ENCODE measurements around the gene MRPL12. TPM values are rescaled to one million over a fixed set of nuclear protein-coding genes. Genes with fewer than 3 reads are reported as not detected.

The MRPL12 gene
- total RNA-seq, 1 experiment from 2014 or later, result 108 TPM

GRCh38 chr17:81716674-81716996, 13.5 kb downstream of the MRPL12 start:
- Histone ChIP-seq H3K4me2 (ENCODE audit: low read length) (no peak overlapping the region), H3K4me1 (ENCODE audit: insufficient read depth, low read length) (peaks cover 24% of the 10 kb centered on the region), H3K27ac (ENCODE audit: low read length) (no peak overlapping the region), H3K36me3 (ENCODE audit: low read depth, low read length) (peaks cover 6% of the 10 kb centered on the region; the same call in 1 of the 2 replicates), H3K79me2 (ENCODE audit: low read length) (peaks cover 33% of the 10 kb centered on the region), H4K20me1 (ENCODE audit: low read length) (no peaks in the 10 kb centered on the region), H3K9me3 (ENCODE audit: low read length) (no peaks in the 10 kb centered on the region), H3K9me2 (replicated peaks; ENCODE audit: low read length) (no peaks in the 10 kb centered on the region), H3K9ac (ENCODE audit: low read length) (no peak overlapping the region), H3K27me3 (ENCODE audit: low read length) (no peaks in the 10 kb centered on the region), H2AFZ (ENCODE audit: low read length) (no peak overlapping the region), H3K4me3 (ENCODE audit: low read length) (no peak overlapping the region), H3F3A (ENCODE audit: low read length, unreplicated experiment) (no peaks in the 10 kb centered on the region)
- no peak for ATAC-seq
- intact Hi-C loops (cut with micrococcal nuclease), result no loop called here
- CTCF ChIA-PET, result no interaction called here
- TF ChIP-seq, protein P1, sequence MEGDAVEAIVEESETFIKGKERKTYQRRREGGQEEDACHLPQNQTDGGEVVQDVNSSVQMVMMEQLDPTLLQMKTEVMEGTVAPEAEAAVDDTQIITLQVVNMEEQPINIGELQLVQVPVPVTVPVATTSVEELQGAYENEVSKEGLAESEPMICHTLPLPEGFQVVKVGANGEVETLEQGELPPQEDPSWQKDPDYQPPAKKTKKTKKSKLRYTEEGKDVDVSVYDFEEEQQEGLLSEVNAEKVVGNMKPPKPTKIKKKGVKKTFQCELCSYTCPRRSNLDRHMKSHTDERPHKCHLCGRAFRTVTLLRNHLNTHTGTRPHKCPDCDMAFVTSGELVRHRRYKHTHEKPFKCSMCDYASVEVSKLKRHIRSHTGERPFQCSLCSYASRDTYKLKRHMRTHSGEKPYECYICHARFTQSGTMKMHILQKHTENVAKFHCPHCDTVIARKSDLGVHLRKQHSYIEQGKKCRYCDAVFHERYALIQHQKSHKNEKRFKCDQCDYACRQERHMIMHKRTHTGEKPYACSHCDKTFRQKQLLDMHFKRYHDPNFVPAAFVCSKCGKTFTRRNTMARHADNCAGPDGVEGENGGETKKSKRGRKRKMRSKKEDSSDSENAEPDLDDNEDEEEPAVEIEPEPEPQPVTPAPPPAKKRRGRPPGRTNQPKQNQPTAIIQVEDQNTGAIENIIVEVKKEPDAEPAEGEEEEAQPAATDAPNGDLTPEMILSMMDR (conservative IDR thresholded peaks at IDR 0.05; ENCODE audit: low read depth, low read length), result no peak
- TF ChIP-seq EZH2 (IDR thresholded peaks at IDR 0.05; ENCODE audit: low read length, unreplicated experiment) (no peak), EZH2phosphoT487 (IDR thresholded peaks at IDR 0.05; ENCODE audit: borderline replicate concordance, low read length) (no peak)
- no peak for DNase-seq
- POLR2A ChIA-PET (ENCODE audit: unreplicated experiment), result no interaction called here
- BruUV-seq (replicated peaks), result no TSS peak

DNA sequence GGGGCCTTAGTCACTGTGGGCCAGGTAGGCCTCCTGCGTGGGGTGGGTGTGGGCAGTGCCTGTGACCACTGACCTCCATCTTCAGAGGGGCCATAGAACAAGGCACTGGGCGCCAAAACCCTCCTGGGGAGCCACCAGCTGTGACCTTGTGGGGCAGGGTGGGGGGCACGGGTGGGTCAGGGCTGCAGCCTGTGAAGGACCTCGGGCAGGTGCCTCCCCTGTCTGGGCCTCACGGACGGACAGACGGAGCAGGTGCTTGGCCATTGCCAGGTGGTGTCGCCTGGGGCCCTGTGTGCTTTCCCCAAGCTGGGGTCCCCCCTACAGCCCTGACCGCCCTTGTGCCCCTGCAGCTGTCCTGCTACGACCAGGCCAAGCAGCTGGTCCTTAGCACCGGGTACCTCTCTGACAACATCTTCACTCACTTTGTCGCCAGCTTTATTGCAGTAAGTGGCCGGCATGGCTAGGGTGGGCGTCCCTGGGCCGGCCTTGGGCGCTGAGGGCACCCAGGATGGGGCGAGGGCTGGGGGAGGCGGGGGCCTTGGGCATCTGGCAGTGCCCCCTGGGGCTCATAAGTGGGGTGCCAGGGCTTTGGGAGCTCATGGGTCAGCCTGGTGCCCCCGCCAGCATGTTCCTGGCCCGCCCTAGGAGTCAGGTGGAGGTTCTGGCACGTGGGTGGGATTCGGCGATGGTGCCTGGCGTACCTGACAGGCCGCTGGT, 14.0 kb downstream of the MRPL12 start:
- Histone ChIP-seq H3K9me2 (replicated peaks; ENCODE audit: low read length) (no peaks in the 10 kb centered on the region), H3F3A (ENCODE audit: low read length, unreplicated experiment) (no peaks in the 10 kb centered on the region), H3K36me3 (ENCODE audit: low read depth, low read length) (peaks cover 6% of the 10 kb centered on the region; the same call in 1 of the 2 replicates), H3K27ac (ENCODE audit: low read length) (no peak overlapping the region), H3K27me3 (ENCODE audit: low read length) (no peaks in the 10 kb centered on the region), H3K4me1 (ENCODE audit: insufficient read depth, low read length) (peaks cover 29% of the 10 kb centered on the region), H3K79me2 (ENCODE audit: low read length) (peaks cover 33% of the 10 kb centered on the region), H3K9ac (ENCODE audit: low read length) (no peak overlapping the region), H2AFZ (ENCODE audit: low read length) (no peak overlapping the region), H4K20me1 (ENCODE audit: low read length) (no peaks in the 10 kb centered on the region), H3K4me2 (ENCODE audit: low read length) (no peak overlapping the region), H3K4me3 (ENCODE audit: low read length) (no peak overlapping the region), H3K9me3 (ENCODE audit: low read length) (no peaks in the 10 kb centered on the region)
- intact Hi-C loops (cut with micrococcal nuclease), result no loop called here
- POLR2A ChIA-PET (ENCODE audit: unreplicated experiment), result no interaction called here
- TF ChIP-seq, protein P1 (conservative IDR thresholded peaks at IDR 0.05; ENCODE audit: low read depth, low read length), result no peak
- TF ChIP-seq EZH2 (IDR thresholded peaks at IDR 0.05; ENCODE audit: low read length, unreplicated experiment) (no peak), EZH2phosphoT487 (IDR thresholded peaks at IDR 0.05; ENCODE audit: borderline replicate concordance, low read length) (no peak)
- DNase-seq (no peak), ATAC-seq (no peak)
- BruUV-seq (replicated peaks), result no TSS peak
- CTCF ChIA-PET, result no interaction called here

DNA sequence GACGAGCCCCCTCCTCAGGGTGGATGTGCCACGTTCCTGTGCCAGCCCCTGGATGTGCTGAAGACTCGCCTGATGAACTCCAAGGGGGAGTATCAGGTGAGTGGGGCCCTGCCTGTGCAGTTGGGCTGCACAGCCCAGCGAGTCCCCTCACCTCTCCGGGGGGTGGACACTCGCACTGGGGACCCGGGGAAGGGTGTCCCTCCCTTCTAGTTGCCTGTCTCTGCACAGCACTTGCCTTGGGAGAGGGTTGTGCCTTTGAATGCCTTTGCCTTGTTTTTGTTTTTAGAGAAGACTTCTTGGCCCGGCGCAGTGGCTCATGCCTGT, 14.6 kb downstream of the MRPL12 start:
- no TSS peak for BruUV-seq (replicated peaks)

More for the DNA sequence above, 14.6 kb downstream of the MRPL12 start:
- ChIA-PET CTCF (no interaction called here), POLR2A (ENCODE audit: unreplicated experiment) (no interaction called here)
- no peaks in the 10 kb centered on the region for H3K9me2 ChIP-seq (replicated peaks; ENCODE audit: low read length)
- no peak for TF ChIP-seq EZH2phosphoT487 (IDR thresholded peaks at IDR 0.05; ENCODE audit: borderline replicate concordance, low read length)
- peaks cover 28% of the 10 kb centered on the region for H3K79me2 ChIP-seq (ENCODE audit: low read length)
- no peak overlapping the region for H3K9ac ChIP-seq (ENCODE audit: low read length)
- H3F3A ChIP-seq (ENCODE audit: low read length, unreplicated experiment), result no peaks in the 10 kb centered on the region
- intact Hi-C loops (cut with micrococcal nuclease), result no loop called here
- no peak overlapping the region for H3K27ac ChIP-seq (ENCODE audit: low read length)
- peaks cover 34% of the 10 kb centered on the region for H3K4me1 ChIP-seq (ENCODE audit: insufficient read depth, low read length)
- ATAC-seq (no peak), DNase-seq (no peak)
- H3K9me3 ChIP-seq (ENCODE audit: low read length), result no peaks in the 10 kb centered on the region
- no peaks in the 10 kb centered on the region for H4K20me1 ChIP-seq (ENCODE audit: low read length)
- H3K36me3 ChIP-seq (ENCODE audit: low read depth, low read length), result peaks cover 6% of the 10 kb centered on the region; the same call in 1 of the 2 replicates
- no peak overlapping the region for H3K4me2 ChIP-seq (ENCODE audit: low read length)
- H3K27me3 ChIP-seq (ENCODE audit: low read length), result no peaks in the 10 kb centered on the region
- H2AFZ ChIP-seq (ENCODE audit: low read length), result no peak overlapping the region
- H3K4me3 ChIP-seq (ENCODE audit: low read length), result no peak overlapping the region

Data from PC-3 (cell line).